Skeletal muscle satellite cell (primary cell): ENCODE measurements around the gene TAF5L. TPM values are rescaled to one million over a fixed set of nuclear protein-coding genes. Genes with fewer than 3 reads are reported as not detected.

Experiments used
- H3K27me3 ChIP-seq: 2 replicates; pipeline ENCODE4 v1.7.0; 2013; ENCODE audit warnings: low read length; ENCODE audit not compliant: control insufficient read depth, insufficient read depth
- H3K36me3 ChIP-seq: 2 replicates; pipeline ENCODE4 v1.7.0; 2013; ENCODE audit warnings: mild to moderate bottlenecking, control low read depth, low read length; ENCODE audit not compliant: insufficient read depth
- H3K4me1 ChIP-seq: 2 replicates; pipeline ENCODE4 v1.7.0; 2013; ENCODE audit warnings: low read length; ENCODE audit not compliant: control insufficient read depth, insufficient read depth
- H3K4me2 ChIP-seq: 2 replicates; pipeline ENCODE4 v1.7.0; 2013; ENCODE audit warnings: mild to moderate bottlenecking, low read length
- H3K4me3 ChIP-seq: 2 replicates; pipeline ENCODE4 v1.7.0; 2013; ENCODE audit warnings: low read length
- H3K9ac ChIP-seq: 2 replicates; pipeline ENCODE4 v1.7.0; 2013; ENCODE audit warnings: mild to moderate bottlenecking, low read depth, low read length, moderate library complexity
- H3K9me3 ChIP-seq: replicated peaks from 2 replicates; pipeline ENCODE4 v1.7.0; 2013; ENCODE audit warnings: mild to moderate bottlenecking, control low read depth, low read length
- small RNA-seq: library from RNA; depleted of rRNA; stranded (forward); fragments of <200 nt; gene quantifications from one replicate; pipeline ENCODE3, GENCODE V24; 2012

Gene TAF5L

DNA sequence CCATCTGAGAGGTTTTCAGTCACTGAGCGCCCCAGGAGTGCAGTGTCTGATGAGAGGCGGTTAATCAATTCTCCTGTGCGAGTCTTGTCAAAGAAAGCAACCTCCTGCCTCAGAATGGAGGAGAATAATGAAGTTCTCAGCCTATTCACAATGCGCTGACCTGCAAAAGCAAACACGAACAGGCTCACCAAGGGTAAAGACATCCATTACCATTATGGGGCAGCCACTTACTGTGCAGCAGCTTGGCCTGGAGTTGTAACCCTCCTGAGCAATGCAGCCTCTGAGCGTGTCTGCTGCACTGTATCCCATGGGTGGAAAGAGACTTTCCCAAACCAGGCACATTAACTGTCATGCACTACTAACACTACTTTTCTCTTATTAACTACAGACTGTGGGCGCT lies 78.4 kb downstream of the TAF5L start:
- peaks cover 34% of the 10 kb centered on the region for H3K36me3 ChIP-seq
- H3K4me3 ChIP-seq: no peak overlapping the region
- no peaks in the 10 kb centered on the region for H3K9me3 ChIP-seq
- no peak overlapping the region for H3K4me2 ChIP-seq
- no peak overlapping the region for H3K9ac ChIP-seq
- no peaks in the 10 kb centered on the region for H3K27me3 ChIP-seq
- H3K4me1 ChIP-seq: no peaks in the 10 kb centered on the region

DNA sequence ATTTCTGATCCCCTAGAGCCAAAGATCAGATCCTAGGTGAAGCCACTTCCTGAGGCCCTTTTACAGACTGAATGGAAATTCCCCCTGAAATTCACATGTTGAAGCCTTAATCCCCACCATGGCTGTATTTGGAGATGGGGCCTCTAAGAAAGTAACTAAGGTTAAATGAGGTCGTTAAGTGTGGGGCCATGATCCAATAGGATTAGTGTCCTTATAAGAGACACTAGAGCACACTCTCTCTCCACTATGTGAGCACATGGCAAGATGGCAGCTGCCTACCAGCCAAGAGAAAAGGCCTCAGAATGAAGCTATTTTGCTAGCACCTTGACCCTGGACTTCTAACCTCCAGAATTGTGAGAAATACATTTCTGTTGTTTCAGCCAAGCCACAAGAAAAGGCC lies 81.3 kb downstream of the TAF5L start:
- H3K9me3 ChIP-seq: no peaks in the 10 kb centered on the region
- H3K9ac ChIP-seq: no peak overlapping the region
- H3K4me3 ChIP-seq: no peak overlapping the region
- no peaks in the 10 kb centered on the region for H3K4me1 ChIP-seq
- peaks cover 48% of the 10 kb centered on the region for H3K36me3 ChIP-seq
- H3K27me3 ChIP-seq: no peaks in the 10 kb centered on the region
- H3K4me2 ChIP-seq: no peak overlapping the region

Small RNA genes within 50 kb of the gene (small RNA-seq; reads per million reads assigned to genes)
- gene HMGN2P19: not detected
- gene RNA5SP78: not detected
